GM19240 (cell line): ENCODE measurements around the gene ZNF423.

Source experiments
- DNase-seq: peaks from one replicate; pipeline ENCODE4 v3.0.0; 2011; ENCODE audit warnings: low spot score; ENCODE audit not compliant: insufficient read length

Gene ZNF423

GRCh38 chr16:49559242-49559641 is 296.7 kb downstream of the ZNF423 start:
- DNase-seq = no peak

DNA sequence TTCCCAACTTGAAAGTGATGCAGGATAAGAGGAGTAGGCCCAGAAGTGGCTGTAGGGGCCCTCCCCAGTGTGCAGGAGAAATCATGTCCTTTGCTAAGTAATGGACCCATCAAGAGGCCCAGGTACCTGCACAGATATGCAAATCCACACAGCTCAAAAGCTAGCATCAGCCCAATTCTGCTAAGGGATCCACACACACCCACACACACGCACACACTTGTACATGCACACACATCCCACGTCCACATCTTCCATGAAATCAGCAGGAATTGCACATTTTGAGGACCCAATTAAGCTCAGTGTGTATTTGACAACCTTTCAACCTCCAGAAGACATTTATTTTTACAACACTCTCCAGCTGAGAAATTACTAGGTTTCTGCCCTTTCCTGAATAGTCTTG is 297.5 kb downstream of the ZNF423 start:
- no peak for DNase-seq

GRCh38 chr16:49556606-49557446 is 299.1 kb downstream of the ZNF423 start:
- DNase-seq = no peak

GRCh38 chr16:49556249-49556605 is 299.7 kb downstream of the ZNF423 start:
- no peak for DNase-seq

GRCh38 chr16:49554681-49555080 is 301.2 kb downstream of the ZNF423 start:
- DNase-seq = no peak

DNA sequence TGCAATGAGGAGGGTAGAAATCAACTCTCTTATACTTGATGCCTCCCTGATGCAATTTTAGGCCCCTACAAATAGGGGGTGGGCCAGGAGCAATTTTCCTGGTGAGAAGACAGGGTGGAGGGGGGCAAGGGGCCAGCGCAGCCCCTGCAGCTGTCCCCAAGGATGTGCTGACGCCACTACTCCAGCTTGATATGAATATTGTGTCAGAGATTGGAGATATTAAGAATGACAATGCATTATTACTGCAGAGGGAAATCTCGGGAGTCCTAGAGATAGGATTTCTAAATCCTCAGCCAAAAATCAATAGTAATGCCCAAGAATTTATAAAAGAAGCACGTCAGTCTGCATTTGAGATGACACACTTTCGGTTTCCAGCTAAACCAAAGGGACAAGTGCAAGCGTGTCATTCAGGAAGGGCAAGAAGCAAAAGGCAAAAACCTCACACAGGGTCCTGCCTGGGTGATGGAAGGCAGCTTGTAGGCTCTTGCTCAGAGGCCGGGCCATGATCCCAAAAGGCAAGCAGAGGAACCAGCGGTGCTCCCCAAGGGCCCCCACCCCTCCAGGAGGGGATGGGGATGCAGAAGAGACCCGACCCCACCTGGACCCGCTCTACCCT is 303.5 kb downstream of the ZNF423 start:
- DNase-seq = no peak

GRCh38 chr16:49550666-49551065 is 305.2 kb downstream of the ZNF423 start:
- no peak for DNase-seq

- no peak for DNase-seq
Measured at GRCh38 chr16:49550140-49550539, 305.8 kb downstream of the ZNF423 start.

- DNase-seq = no peak
Measured at GRCh38 chr16:49548325-49548970, 307.5 kb downstream of the ZNF423 start.

DNA sequence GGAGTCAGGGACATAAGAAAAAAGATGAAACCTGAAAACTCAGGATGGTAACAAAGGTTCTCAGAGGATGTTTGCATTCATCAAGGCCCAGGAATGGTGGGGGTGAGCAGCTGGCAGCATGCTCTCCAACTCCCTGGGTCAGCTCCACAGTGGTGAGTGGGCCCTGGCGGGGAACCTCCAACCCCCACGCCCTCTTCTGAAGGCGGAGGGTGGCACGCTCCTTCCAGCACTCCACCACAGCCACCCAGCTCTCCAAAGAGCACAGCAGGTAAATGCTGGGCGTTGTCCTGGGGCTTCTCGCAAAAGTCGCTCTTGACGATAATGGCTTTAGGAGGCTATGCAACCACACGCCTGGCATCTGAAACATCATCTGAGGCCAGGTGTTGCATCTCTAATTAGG is 308.5 kb downstream of the ZNF423 start:
- DNase-seq = no peak

DNA sequence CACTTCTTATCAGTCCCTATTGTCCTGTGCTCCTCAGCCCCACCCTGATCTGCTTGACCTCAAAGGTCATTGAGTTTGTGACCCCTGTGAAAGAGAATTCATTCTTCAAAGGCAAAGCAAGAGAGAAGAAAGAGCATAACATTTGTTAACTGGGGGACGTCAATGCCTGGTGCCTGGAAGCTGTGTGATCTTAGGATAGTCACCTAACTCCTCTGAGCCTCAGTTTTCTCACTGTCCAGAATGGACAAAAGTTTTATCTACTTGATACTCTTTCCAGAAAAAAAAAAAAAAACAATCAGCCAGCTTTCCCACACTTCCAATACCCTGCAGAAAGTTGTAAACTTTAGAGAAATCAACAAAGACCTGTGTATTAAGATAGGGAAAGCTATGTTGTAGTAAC is 309.2 kb downstream of the ZNF423 start:
- DNase-seq = no peak

DNA sequence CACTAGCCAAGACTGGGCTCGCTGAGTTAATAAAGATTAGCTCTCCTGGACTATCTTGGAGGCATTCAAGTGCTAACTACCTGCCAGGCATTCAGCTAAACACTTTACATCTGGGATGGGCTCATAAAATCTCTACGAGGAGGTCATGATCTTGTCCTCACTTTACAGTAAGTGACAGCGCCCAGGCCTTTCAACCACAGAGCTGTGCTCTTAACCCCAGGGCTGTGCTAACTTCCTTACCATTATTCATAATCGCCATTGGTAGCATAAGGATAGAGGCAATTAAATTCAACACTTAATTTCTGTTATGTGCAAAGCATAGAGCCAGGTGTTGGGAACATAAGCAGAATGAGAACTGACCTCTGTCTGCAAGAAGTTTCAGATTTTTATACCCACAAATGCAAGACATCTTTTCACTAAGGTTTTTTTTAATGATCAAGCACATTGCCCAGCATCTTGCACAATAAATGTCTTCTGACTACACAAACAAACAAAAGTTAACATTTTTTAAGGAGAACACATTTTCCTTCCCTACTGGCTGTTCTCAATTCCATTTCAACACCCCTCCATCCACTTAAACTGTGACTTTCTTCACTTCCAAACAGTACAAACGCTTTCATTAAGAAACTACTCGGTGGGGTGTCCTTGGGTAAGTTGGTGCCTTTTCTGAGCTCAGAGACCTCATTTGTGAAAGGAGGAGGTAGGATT is 310.0 kb downstream of the ZNF423 start:
- DNase-seq = no peak

DNA sequence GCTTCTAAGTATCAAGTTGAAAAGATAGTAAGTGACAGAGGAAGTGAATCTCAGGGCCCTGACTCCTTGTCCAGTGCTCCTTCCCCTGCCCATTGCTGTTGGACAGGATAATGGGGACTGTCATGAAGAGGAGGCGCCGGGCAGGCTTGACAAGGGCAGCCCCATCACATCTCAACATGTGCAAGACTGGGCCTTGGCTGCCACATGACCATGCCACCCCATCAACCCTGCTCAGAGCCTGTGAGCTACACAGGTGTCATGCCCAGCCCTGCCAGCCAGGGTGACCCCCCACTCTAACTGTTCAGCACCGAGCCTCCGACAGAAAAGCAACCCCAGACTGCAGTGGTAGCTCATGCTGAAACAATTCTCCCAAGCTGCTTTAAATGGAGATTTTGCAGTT is 310.7 kb downstream of the ZNF423 start:
- no peak for DNase-seq

GRCh38 chr16:49544828-49545227 is 311.1 kb downstream of the ZNF423 start:
- DNase-seq = no peak

DNA sequence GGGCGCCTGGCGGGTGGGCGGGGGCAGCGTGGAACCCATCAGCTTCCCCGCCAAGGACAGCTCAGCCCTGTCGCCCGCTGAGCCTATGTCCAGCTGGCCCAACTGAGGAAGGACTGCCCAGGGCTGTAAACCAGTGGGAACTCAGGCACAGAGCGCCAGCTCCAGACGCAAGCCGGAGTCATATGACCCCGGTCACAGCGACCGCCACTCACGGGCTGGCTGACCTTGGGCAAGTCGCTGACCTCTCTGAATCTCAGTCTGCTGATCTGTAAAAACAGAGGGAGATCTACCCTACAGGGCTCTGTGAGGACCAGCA is 312.3 kb downstream of the ZNF423 start:
- DNase-seq = no peak

GRCh38 chr16:49542946-49543630 is 312.8 kb downstream of the ZNF423 start:
- DNase-seq = no peak

DNA sequence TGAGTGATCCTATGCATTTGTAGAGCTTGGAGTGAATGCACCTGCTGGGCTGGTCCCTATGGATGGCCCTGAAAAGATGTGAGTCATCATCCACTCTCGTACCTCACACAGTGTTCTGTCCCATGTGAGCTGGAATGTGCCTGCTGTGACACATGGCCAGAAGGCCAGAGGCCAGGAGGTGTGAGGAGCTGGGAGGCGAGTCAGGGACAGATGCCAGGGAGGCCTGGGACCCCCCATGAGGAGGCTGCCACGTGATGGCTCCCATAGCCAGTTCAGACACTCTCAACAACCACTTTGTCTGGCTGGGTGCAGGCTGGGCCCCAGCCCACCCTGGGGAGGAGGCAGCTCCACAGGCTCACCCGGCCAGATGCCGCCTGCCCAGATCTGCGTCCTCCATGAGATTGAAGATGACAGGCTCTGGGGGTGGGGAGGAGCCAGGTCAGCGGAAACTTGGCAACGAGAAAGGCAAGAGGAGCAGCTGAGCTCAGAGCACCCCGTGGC is 313.5 kb downstream of the ZNF423 start:
- DNase-seq = no peak

DNA sequence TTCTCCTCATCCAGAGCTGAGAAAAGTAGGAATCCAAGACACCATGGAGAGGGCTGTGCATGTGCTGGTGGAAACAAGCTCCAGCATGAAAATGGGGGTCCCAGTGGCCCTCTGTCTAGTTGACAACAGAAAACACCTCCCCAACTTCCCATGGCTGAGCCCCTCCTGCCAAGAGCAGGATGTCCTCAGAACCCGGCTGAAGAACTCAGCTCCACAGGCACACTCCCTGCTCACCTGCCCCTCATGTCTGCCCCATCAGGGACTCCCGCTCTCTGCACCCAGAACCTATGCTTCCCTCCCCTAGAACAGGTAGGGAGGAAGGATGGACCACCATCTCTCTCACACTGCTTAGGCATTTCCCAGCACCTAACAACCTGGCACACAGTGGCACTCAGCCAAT is 315.1 kb downstream of the ZNF423 start:
- DNase-seq = no peak

- DNase-seq = no peak
Measured at GRCh38 chr16:49539758-49540157, 316.2 kb downstream of the ZNF423 start.

DNA sequence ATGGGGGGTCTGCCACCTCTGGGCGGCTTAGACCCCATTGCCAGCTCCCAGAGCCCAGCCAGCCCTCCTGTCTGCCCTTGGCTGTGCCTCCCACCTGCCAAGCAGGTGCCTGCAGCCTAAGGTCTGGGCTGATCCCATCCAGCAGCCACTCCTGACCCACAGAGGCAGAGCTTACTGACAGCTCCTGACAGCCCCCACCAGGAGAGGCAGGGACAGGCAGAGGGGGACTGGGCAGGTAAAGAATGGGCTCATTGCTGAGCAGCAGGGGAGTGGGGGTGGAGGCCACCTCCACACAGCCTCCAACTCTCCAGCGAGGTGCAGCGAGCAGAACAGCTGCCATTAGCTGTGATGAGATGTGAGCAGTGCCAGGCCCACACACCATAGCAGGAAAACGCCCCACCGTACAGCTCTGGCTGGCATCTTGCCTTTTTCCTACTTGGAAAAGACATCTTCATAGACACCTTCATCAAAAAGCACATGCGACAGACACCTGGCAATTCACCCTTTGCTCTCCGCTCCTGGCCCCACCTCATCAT is 317.9 kb downstream of the ZNF423 start:
- DNase-seq = no peak
